KG1 (cell line): Measurements from ENCODE around the gene PHGDH.

Experiments used
- DNase-seq: peaks from one replicate; lab custom pipeline; 2025; lab: John Stamatoyannopoulos, UW

Gene PHGDH

GRCh38 chr1:119791377-119791776, 79.6 kb downstream of the PHGDH start:
- no peak for DNase-seq
